ENCODE measurements around the gene APBA3. TPM values are rescaled to one million over a fixed set of nuclear protein-coding genes. Genes with fewer than 3 reads are reported as not detected.

The APBA3 gene
- total RNA-seq, 4 donors from 2014 or later = 28.5 to 48.1 (median 41.8) TPM

GRCh38 chr19:3780786-3781304 is 19.4 kb upstream of the APBA3 start:
- TF ChIP-seq POLR2A (IDR thresholded peaks at IDR 0.05) (no peak), CTCF (IDR thresholded peaks at IDR 0.05) (no peak)
- no peak overlapping the region for H3K27ac ChIP-seq
- H3K4me1 ChIP-seq = peaks cover 0 to 10% (median 4%) of the 10 kb centered on the region in 4 donors
- DNase-seq = no peak
- no peaks in the 10 kb centered on the region for H3K27me3 ChIP-seq
- no peak overlapping the region for H3K4me3 ChIP-seq
- peaks cover 0 to 23% (median 10%) of the 10 kb centered on the region in 4 donors for H3K9me3 ChIP-seq
- no peaks in the 10 kb centered on the region for H3K36me3 ChIP-seq

GRCh38 chr19:3778899-3779723 is 17.6 kb upstream of the APBA3 start:
- Histone ChIP-seq H3K9me3 (peaks cover 0 to 23% (median 10%) of the 10 kb centered on the region in 4 donors), H3K27ac (no peak overlapping the region), H3K36me3 (no peaks in the 10 kb centered on the region), H3K4me3 (no peak overlapping the region), H3K4me1 (no peaks in the 10 kb centered on the region), H3K27me3 (no peaks in the 10 kb centered on the region)
- TF ChIP-seq CTCF (IDR thresholded peaks at IDR 0.05) (no peak), POLR2A (IDR thresholded peaks at IDR 0.05) (no peak)
- no peak for DNase-seq

GRCh38 chr19:3778104-3778867 is 16.8 kb upstream of the APBA3 start:
- H3K4me1 ChIP-seq = no peaks in the 10 kb centered on the region
- TF ChIP-seq POLR2A (IDR thresholded peaks at IDR 0.05) = no peak
- TF ChIP-seq CTCF (IDR thresholded peaks at IDR 0.05) = no peak
- no peaks in the 10 kb centered on the region for H3K36me3 ChIP-seq
- no peaks in the 10 kb centered on the region for H3K27me3 ChIP-seq
- no peak overlapping the region for H3K4me3 ChIP-seq
- H3K27ac ChIP-seq = no peak overlapping the region
- no peak for DNase-seq
- H3K9me3 ChIP-seq = peaks cover 0 to 23% (median 10%) of the 10 kb centered on the region in 4 donors

GRCh38 chr19:3776479-3777040 is 15.1 kb upstream of the APBA3 start:
- Histone ChIP-seq H3K27ac (no peak overlapping the region), H3K4me1 (no peaks in the 10 kb centered on the region), H3K36me3 (no peaks in the 10 kb centered on the region), H3K9me3 (peaks cover 0 to 7% (median 3%) of the 10 kb centered on the region in 4 donors), H3K27me3 (no peaks in the 10 kb centered on the region), H3K4me3 (no peak overlapping the region)
- DNase-seq = no peak
- TF ChIP-seq POLR2A (IDR thresholded peaks at IDR 0.05) (no peak), CTCF (IDR thresholded peaks at IDR 0.05) (no peak)

GRCh38 chr19:3775831-3776230 is 14.3 kb upstream of the APBA3 start:
- Histone ChIP-seq H3K4me1 (no peaks in the 10 kb centered on the region), H3K9me3 (no peaks in the 10 kb centered on the region), H3K27ac (no peak overlapping the region), H3K27me3 (no peaks in the 10 kb centered on the region), H3K4me3 (no peak overlapping the region), H3K36me3 (no peaks in the 10 kb centered on the region)
- DNase-seq = no peak
- TF ChIP-seq CTCF (IDR thresholded peaks at IDR 0.05) (no peak), POLR2A (IDR thresholded peaks at IDR 0.05) (no peak)

All from Peyer's patch (tissue), 4 donors.